Fibroblast of pulmonary artery (primary cell): ENCODE measurements around the gene PARP16.

Experiments
- DNase-seq: peaks from one replicate; pipeline ENCODE4 v3.0.0-alpha.2; 2010; ENCODE audit warnings: low read depth
- H3K4me3 ChIP-seq: replicated peaks from 2 replicates; pipeline ENCODE4 v1.5.1; 2011; ENCODE audit warnings: low read depth, mild to moderate bottlenecking, control low read depth, low read length, moderate library complexity
- TF ChIP-seq, protein P1 (sequence below): IDR thresholded peaks from 2 replicates; pipeline ENCODE4 v1.5.1; 2011; ENCODE audit warnings: mild to moderate bottlenecking, control low read depth, low read length, inconsistent platforms; ENCODE audit errors: missing control alignments

The PARP16 gene

DNA sequence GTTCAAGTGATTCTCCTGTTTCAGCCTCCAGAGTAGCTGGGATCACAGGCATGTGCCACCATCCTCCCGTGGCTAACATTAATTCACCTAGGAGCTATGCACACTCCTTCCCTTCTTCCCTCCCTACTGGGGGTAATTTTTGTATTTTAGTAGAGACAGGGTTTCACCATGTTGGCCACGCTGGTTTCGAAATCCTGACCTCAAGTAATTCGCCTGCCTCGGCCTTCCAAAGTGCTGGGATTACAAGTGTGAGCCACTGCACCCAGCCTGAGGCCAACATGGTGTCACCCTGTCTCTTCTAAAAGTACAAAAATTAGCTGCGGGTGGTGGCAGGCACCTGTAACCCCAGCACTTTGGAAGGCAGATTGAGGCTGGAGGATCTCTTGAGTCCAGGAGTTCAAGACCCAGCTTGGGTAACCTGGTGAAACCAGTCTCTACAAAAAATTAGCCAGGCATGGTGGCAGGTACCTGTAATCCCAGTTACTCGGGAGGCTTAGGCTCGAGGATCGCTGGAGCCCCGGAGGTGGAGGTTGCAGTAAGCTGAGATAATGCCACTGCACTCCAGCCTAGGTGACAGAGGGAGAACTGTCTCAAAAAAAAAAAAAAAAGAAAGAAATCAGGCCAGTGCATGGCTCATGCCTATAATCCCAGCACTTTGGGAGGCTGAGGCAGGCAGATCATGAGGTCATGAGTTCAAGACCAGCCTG is 23.9 kb upstream of the PARP16 start:
- DNase-seq = no peak
- TF ChIP-seq, protein P1, sequence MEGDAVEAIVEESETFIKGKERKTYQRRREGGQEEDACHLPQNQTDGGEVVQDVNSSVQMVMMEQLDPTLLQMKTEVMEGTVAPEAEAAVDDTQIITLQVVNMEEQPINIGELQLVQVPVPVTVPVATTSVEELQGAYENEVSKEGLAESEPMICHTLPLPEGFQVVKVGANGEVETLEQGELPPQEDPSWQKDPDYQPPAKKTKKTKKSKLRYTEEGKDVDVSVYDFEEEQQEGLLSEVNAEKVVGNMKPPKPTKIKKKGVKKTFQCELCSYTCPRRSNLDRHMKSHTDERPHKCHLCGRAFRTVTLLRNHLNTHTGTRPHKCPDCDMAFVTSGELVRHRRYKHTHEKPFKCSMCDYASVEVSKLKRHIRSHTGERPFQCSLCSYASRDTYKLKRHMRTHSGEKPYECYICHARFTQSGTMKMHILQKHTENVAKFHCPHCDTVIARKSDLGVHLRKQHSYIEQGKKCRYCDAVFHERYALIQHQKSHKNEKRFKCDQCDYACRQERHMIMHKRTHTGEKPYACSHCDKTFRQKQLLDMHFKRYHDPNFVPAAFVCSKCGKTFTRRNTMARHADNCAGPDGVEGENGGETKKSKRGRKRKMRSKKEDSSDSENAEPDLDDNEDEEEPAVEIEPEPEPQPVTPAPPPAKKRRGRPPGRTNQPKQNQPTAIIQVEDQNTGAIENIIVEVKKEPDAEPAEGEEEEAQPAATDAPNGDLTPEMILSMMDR = no peak

DNA sequence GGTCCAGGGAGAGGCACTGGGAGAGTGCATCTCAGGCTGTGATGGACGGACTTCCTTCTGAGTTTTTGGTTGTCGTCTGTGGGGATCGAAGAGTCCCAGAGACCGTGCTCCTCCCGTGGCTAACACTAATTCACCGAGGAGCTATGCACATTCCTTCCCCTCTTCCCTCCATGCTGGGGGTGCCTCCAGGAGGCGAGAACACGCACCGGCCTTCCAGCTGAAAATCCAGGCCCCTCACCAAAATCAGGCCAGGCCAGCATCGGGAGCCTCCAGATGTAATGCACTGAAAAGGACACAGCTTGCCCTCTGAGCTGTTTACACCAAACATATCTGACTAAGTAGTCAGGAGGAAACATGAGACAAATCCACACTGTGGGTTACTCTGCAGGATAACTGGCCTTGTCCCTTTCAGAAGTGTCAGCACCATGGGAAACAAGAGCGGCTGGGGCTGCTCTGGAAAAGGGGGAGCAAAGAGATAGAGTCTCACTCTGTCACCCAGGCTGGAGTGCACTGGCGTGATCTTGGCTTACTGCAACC is 23.3 kb upstream of the PARP16 start:
- TF ChIP-seq, protein P1 = no peak
- H3K4me3 ChIP-seq = no peak overlapping the region
- DNase-seq = no peak

More for the DNA sequence above, 23.9 kb upstream of the PARP16 start:
- H3K4me3 ChIP-seq = no peak overlapping the region

DNA sequence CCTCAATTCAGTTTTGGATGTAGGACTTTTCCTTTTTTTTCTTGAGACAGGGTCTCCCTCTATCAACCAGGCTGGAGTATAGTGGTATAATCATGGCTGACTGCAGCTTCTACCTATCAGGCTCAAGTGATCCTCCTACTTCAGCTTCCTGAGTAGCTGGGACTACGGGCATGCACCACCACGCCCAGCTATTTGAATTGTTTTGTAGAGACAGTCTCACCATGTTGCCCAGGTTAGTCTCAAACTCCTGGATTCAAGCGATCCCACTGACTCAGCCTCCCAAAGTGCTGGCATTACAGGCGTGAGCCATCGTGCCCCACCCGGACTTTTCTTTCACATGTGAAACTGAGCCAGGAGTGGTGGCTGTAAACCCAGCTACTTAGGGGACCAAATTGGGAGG is 21.3 kb upstream of the PARP16 start:
- DNase-seq = no peak
- no peak overlapping the region for H3K4me3 ChIP-seq
- TF ChIP-seq, protein P1 = no peak

DNA sequence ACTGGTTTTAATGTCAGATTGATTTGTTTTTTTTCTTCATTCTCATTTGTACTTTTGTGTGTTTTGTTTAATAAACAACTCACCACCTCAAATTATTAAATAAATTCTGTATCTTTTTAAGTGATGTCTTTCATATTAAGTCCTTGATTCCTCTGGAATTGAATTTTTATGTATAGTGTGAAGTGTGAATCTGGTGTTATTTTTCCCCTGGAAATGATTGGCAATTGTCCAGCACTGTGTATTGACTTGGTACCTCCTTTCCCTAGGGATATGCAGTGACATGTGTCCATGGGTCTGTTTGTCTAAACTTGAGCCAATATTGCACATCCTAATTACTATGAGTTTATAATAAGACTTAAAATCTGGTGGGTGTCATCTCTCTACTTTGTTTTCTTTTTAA is 19.9 kb upstream of the PARP16 start:
- H3K4me3 ChIP-seq = no peak overlapping the region
- DNase-seq = no peak
- TF ChIP-seq, protein P1 = no peak

DNA sequence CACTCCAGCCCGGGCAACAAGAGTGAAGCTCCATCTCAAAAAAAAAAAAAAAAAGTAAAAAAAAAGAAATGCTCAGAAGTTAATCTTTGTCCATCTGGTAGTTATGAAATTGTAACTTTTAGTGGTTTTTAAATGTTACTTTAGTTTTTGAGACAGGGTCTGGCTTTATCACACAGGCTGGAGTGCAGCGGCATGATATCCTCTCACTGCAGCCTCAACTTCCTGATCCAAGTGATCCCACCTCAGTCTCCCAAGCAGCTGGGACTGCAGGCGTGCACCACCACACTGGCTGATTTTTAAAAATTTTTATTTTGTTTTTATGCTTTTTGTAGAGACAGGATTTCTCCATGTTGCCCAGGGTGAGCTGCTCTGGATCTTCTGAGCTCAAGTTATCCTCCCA is 19.1 kb upstream of the PARP16 start:
- no peak overlapping the region for H3K4me3 ChIP-seq
- no peak for DNase-seq
- TF ChIP-seq, protein P1 = no peak

DNA sequence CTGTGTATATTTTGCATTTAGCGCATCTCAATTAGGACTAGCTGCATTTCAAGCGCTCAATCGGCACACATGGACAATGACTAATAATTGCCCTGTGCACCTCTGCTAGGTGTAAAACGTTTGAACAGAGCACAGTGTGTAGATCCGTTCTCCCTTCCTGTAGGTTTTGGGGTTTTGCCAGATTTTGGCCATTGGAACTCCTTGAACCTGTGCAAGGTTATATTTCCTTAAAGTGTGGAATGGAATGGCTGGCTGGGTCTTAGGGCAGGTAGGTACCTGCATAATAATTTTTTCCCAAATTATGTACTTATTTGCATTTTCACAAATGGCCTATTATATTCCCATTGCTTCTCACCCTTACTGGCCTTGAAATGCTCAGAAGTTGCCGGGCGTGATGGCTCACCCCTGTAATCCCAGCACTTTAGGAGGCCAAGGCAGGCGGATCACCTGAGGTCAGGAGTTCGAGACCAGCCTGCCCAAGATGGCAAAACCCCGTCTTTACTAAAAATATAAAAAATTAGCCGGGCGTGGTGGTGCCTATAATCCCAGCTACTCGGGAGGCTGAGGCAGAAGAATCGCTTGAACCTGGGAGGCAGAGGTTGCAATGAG is 18.6 kb upstream of the PARP16 start:
- DNase-seq = no peak
- H3K4me3 ChIP-seq = no peak overlapping the region
- TF ChIP-seq, protein P1 = no peak
